Activated naive CD4-positive, alpha-beta T cell treated with anti-CD3 and anti-CD28 coated beads, Interleukin-2, amount 50 U/mL, for 16 hours (primary cell): Measurements from ENCODE around the gene TMA7.
"Not testable (repeated sequence)": the region's sequence is repeated elsewhere in the genome, so short reads cannot be mapped to it uniquely, and the experiment has no call there.

Source experiments
- DNase-seq: peaks from one replicate; pipeline ENCODE4 v3.0.0-alpha.2; 2020

The TMA7 gene

GRCh38 chr3:48469046-48469915, 29.2 kb downstream of the TMA7 start:
- DNase-seq, result no peak

DNA sequence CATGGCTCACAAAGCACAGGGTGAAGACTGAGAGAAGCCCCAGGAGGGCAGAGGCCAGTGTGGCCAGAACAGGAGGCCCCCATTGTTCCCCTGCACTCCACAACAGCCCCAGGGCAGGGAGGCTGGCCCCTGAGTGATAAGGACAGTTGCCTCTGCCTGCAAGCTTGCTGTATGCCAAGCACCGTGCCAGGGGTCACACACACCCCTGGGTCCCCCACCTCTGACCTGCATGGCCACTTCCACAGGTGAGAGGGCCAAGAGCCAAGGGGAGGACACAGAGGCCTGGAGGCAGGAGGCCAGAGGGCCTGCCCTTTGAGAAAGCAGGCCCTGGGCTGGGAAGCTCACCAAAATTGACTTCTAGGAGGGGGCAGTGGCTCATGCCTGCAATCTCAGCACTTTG, 30.2 kb downstream of the TMA7 start:
- no peak for DNase-seq

- DNase-seq, result no peak
Observed at GRCh38 chr3:48472673-48472922, 32.5 kb downstream of the TMA7 start.

- DNase-seq, result peak; percentile 94
Observed at GRCh38 chr3:48472923-48473616, 33.0 kb downstream of the TMA7 start.

GRCh38 chr3:48473617-48473952, 33.5 kb downstream of the TMA7 start:
- no peak for DNase-seq

- not testable (repeated sequence) for DNase-seq
Observed at GRCh38 chr3:48474031-48474430, 34.0 kb downstream of the TMA7 start.

DNA sequence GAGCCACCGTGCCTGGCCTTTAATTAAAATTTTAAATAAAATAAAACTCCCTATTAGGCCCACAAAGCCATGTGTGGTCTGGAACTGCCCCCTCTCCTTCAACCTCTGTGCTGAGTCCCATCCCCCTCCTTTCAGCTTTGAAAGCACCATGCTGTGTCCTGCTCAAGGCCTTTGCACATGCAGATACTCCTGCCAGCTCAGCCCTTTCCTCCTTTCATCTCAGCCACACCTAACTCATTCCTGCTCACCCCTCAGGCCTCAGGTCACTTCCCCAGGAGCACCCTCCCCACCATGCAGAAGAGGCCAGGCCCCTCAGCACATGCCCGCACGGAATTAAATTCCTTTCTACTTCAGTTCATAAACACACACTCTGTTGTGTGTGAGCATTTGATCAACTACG, 34.6 kb downstream of the TMA7 start:
- DNase-seq, result no peak

- DNase-seq, result no peak
Observed at GRCh38 chr3:48475188-48475587, 35.1 kb downstream of the TMA7 start.

- no peak for DNase-seq
Observed at GRCh38 chr3:48476426-48477053, 36.5 kb downstream of the TMA7 start.

DNA sequence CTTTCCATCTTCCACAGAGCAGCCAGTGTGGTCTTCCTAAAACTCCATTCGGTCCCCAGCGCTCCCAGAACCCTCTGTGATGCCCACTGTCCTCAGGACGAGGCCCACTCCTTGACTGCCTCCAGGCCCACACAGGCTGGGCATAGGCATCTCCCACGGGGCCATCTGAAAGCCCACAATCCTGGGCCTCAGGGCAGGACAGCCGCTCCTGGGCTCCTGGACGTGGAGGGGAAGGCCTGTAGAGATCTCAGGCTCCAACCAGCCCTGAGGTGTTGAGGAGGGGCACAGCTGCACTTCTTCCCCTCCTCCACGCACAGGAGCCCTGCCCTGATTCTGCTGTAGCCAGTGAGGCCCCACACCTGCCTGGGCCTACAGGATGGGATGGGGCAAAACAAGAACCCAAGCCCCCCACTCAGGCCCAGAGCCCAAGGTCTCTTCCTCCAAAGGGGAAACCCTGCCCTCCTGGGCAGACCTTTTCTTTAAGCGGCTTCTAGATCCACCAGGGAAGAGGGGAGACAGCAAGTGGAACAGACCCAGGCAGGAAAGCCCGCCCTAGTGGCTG, 38.0 kb downstream of the TMA7 start:
- DNase-seq, result no peak

DNA sequence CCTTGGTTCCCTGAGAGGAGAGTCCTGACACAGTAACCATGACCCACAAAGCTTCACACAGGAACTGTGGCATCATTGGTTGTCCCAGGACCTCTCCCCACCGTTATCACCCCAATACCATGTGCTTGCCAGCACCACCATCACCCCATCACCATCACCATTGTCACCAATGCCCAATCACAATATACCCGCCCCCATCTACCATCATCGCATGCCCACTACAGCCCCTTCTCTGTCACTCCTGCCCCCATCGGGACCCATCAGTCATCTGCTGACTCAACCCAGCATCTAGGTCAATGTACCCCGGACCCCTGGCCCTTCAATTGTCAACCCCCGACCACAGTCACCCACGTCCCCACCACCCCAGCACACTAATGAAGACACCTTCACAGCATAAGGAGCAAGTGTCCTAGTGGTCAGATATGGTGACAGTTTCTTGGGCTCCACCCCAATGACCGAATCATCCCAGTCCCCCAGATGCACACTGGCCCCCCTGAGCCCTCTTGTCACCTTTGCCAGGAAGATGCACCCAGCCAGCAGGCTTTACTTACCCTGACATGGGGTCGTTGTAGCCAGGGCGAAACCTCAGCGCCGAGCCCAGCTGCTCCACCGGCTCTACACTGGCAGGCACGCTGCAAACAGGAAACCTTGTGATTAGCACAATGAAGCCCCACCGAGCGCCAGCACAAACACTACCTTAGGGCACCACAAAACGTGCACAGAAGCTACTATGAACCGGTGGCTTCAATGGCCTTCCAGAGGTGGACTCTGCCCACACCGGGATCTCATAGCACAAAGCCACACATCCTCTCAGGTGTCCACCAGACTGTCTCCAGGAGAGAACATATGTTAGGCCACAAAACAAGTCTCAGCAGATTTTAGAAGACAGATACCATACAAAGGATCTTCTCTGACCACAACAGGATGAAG, 38.8 kb downstream of the TMA7 start:
- peak; percentile 45 for DNase-seq

- not testable (repeated sequence) for DNase-seq
Observed at GRCh38 chr3:48480891-48481290, 40.8 kb downstream of the TMA7 start.

DNA sequence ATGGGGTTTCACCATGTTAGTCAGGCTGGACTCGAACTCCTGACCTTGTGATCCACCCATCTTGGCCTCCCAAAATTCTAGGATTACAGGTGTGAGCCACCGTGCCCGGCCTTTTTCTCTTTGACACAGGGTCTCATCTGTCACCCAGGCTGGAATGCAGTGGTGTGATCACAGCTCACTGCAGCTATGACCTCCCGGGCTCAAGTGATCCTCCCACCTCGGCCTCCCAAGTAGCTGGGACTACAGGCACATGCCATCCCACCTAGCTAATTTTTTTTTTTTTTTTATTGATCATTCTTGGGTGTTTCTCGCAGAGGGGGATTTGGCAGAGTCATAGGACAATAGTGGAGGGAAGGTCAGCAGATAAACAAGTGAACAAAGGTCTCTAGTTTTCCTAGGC, 42.8 kb downstream of the TMA7 start:
- DNase-seq, result not testable (repeated sequence)

- no peak for DNase-seq
Observed at GRCh38 chr3:48486952-48487351, 46.9 kb downstream of the TMA7 start.

- no peak for DNase-seq
Observed at GRCh38 chr3:48492461-48493202, 52.6 kb downstream of the TMA7 start.

DNA sequence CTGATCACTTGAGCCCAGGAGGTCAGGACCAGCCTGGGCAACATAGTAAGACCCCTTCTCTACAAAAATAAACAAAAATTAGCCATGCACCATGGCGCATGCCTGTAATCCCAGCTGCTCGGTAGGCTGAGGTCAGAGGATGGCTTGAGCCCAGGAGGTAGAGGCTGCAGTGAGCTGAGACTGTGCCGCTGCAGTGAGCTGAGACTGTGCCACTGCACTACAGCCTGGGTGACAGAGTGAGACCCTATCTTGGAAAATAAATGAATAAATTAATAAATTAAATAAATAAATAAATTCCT, 53.1 kb downstream of the TMA7 start:
- no peak for DNase-seq
